Measurements from ENCODE around the gene MOGAT2. TPM values are rescaled to one million over a fixed set of nuclear protein-coding genes. Genes with fewer than 3 reads are reported as not detected.

Gene MOGAT2
- total RNA-seq, 1 donor = not detected

GRCh38 chr11:75703695-75704237 lies 13.9 kb upstream of the MOGAT2 start:
- no peaks in the 10 kb centered on the region for H4K20me1 ChIP-seq (ENCODE audit: insufficient read depth, low read length)

GRCh38 chr11:75705541-75705940 lies 12.1 kb upstream of the MOGAT2 start:
- no peak for DNase-seq (ENCODE audit: insufficient read length, low spot score, missing footprints)
- no peaks in the 10 kb centered on the region for H3K36me3 ChIP-seq (ENCODE audit: insufficient read depth, low read length)
- no peak overlapping the region for H3K27ac ChIP-seq (ENCODE audit: low read depth, low read length)
- H2AFZ ChIP-seq (ENCODE audit: low read length) = peak overlapping the region; percentile 56
- no peaks in the 10 kb centered on the region for H4K20me1 ChIP-seq (ENCODE audit: insufficient read depth, low read length)
- H3K27me3 ChIP-seq (ENCODE audit: insufficient read depth, low read length) = peaks cover 7% of the 10 kb centered on the region
- no peaks in the 10 kb centered on the region for H3K79me2 ChIP-seq (ENCODE audit: insufficient read depth, low read length)
- peak overlapping the region; percentile 59 for H3K4me2 ChIP-seq (ENCODE audit: insufficient read depth, low read length)
- H3K9me3 ChIP-seq (ENCODE audit: low read depth, low read length) = no peaks in the 10 kb centered on the region
- no peaks in the 10 kb centered on the region for H3K4me1 ChIP-seq (ENCODE audit: insufficient read depth, low read length)
- no peak overlapping the region for H3K4me3 ChIP-seq (ENCODE audit: insufficient read depth, low read length)
- no peak for TF ChIP-seq CTCF (IDR thresholded peaks at IDR 0.05; ENCODE audit: extremely low read depth, low read depth, low read length)

More at GRCh38 chr11:75703695-75704237, 13.9 kb upstream of the MOGAT2 start:
- Histone ChIP-seq H3K9me3 (ENCODE audit: low read depth, low read length) (no peaks in the 10 kb centered on the region), H3K27me3 (ENCODE audit: insufficient read depth, low read length) (peaks cover 14% of the 10 kb centered on the region), H3K4me1 (ENCODE audit: insufficient read depth, low read length) (no peaks in the 10 kb centered on the region), H2AFZ (ENCODE audit: low read length) (no peak overlapping the region), H3K4me3 (ENCODE audit: insufficient read depth, low read length) (no peak overlapping the region), H3K36me3 (ENCODE audit: insufficient read depth, low read length) (no peaks in the 10 kb centered on the region), H3K4me2 (ENCODE audit: insufficient read depth, low read length) (no peak overlapping the region), H3K27ac (ENCODE audit: low read depth, low read length) (no peak overlapping the region), H3K79me2 (ENCODE audit: insufficient read depth, low read length) (no peaks in the 10 kb centered on the region)
- no peak for TF ChIP-seq CTCF (IDR thresholded peaks at IDR 0.05; ENCODE audit: extremely low read depth, low read depth, low read length)
- DNase-seq (ENCODE audit: insufficient read length, low spot score, missing footprints) = no peak

- peak; percentile 94 for DNase-seq (ENCODE audit: insufficient read length, low spot score, missing footprints)
- peak overlapping the region; percentile 56 for H2AFZ ChIP-seq (ENCODE audit: low read length)
- H3K27ac ChIP-seq (ENCODE audit: low read depth, low read length) = no peak overlapping the region
- H3K36me3 ChIP-seq (ENCODE audit: insufficient read depth, low read length) = no peaks in the 10 kb centered on the region
- H3K4me1 ChIP-seq (ENCODE audit: insufficient read depth, low read length) = no peaks in the 10 kb centered on the region
- no peaks in the 10 kb centered on the region for H3K9me3 ChIP-seq (ENCODE audit: low read depth, low read length)
- no peaks in the 10 kb centered on the region for H3K79me2 ChIP-seq (ENCODE audit: insufficient read depth, low read length)
- TF ChIP-seq CTCF (IDR thresholded peaks at IDR 0.05; ENCODE audit: extremely low read depth, low read depth, low read length) = peak; percentile 92
- peaks cover 8% of the 10 kb centered on the region for H3K27me3 ChIP-seq (ENCODE audit: insufficient read depth, low read length)
- no peaks in the 10 kb centered on the region for H4K20me1 ChIP-seq (ENCODE audit: insufficient read depth, low read length)
- H3K4me2 ChIP-seq (ENCODE audit: insufficient read depth, low read length) = peak overlapping the region; percentile 59
- peak overlapping the region; percentile 29 for H3K4me3 ChIP-seq (ENCODE audit: insufficient read depth, low read length)
Observed at GRCh38 chr11:75706260-75706729, 11.3 kb upstream of the MOGAT2 start.

- no peaks in the 10 kb centered on the region for H3K4me1 ChIP-seq (ENCODE audit: insufficient read depth, low read length)
- no peak for TF ChIP-seq CTCF (IDR thresholded peaks at IDR 0.05; ENCODE audit: extremely low read depth, low read depth, low read length)
- H3K36me3 ChIP-seq (ENCODE audit: insufficient read depth, low read length) = no peaks in the 10 kb centered on the region
- no peak overlapping the region for H3K27ac ChIP-seq (ENCODE audit: low read depth, low read length)
- peaks cover 23% of the 10 kb centered on the region for H3K27me3 ChIP-seq (ENCODE audit: insufficient read depth, low read length)
- H3K9me3 ChIP-seq (ENCODE audit: low read depth, low read length) = no peaks in the 10 kb centered on the region
- no peak overlapping the region for H2AFZ ChIP-seq (ENCODE audit: low read length)
- no peaks in the 10 kb centered on the region for H3K79me2 ChIP-seq (ENCODE audit: insufficient read depth, low read length)
- no peak for DNase-seq (ENCODE audit: insufficient read length, low spot score, missing footprints)
- no peaks in the 10 kb centered on the region for H4K20me1 ChIP-seq (ENCODE audit: insufficient read depth, low read length)
- no peak overlapping the region for H3K4me3 ChIP-seq (ENCODE audit: insufficient read depth, low read length)
- H3K4me2 ChIP-seq (ENCODE audit: insufficient read depth, low read length) = no peak overlapping the region
Observed at GRCh38 chr11:75714211-75714610, 3.4 kb upstream of the MOGAT2 start.
